Skeletal muscle satellite cell (primary cell): ENCODE results near the gene PLA2G2A. TPM values are rescaled to one million over a fixed set of nuclear protein-coding genes. Genes with fewer than 3 reads are reported as not detected.
"Not testable (repeated sequence)": the region's sequence is repeated elsewhere in the genome, so short reads cannot be mapped to it uniquely, and the experiment has no call there.

ENCODE experiments used
- H3K27me3 ChIP-seq: 2 replicates; pipeline ENCODE4 v1.7.0; 2013; ENCODE audit warnings: low read length; ENCODE audit not compliant: control insufficient read depth, insufficient read depth
- H3K36me3 ChIP-seq: 2 replicates; pipeline ENCODE4 v1.7.0; 2013; ENCODE audit warnings: mild to moderate bottlenecking, control low read depth, low read length; ENCODE audit not compliant: insufficient read depth
- H3K4me1 ChIP-seq: 2 replicates; pipeline ENCODE4 v1.7.0; 2013; ENCODE audit warnings: low read length; ENCODE audit not compliant: control insufficient read depth, insufficient read depth
- H3K4me2 ChIP-seq: 2 replicates; pipeline ENCODE4 v1.7.0; 2013; ENCODE audit warnings: mild to moderate bottlenecking, low read length
- H3K4me3 ChIP-seq: 2 replicates; pipeline ENCODE4 v1.7.0; 2013; ENCODE audit warnings: low read length
- H3K9ac ChIP-seq: 2 replicates; pipeline ENCODE4 v1.7.0; 2013; ENCODE audit warnings: mild to moderate bottlenecking, low read depth, low read length, moderate library complexity
- H3K9me3 ChIP-seq: replicated peaks from 2 replicates; pipeline ENCODE4 v1.7.0; 2013; ENCODE audit warnings: mild to moderate bottlenecking, control low read depth, low read length
- total RNA-seq: library from RNA; depleted of rRNA; stranded (reverse); fragments of >200 nt; gene quantifications from 2 replicates; pipeline ENCODE4 v1.2.3, GENCODE V29; 2012; rRNA removed

PLA2G2A gene, protein sequence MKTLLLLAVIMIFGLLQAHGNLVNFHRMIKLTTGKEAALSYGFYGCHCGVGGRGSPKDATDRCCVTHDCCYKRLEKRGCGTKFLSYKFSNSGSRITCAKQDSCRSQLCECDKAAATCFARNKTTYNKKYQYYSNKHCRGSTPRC
- total RNA-seq, result not detected in 2 replicates

- H3K36me3 ChIP-seq, result no peaks in the 10 kb centered on the region
- H3K4me1 ChIP-seq, result no peaks in the 10 kb centered on the region
- peaks cover 59% of the 10 kb centered on the region for H3K27me3 ChIP-seq
- no peak within 1 kb of the TSS for H3K4me3 ChIP-seq
- no peaks in the 10 kb centered on the region for H3K9me3 ChIP-seq
- H3K4me2 ChIP-seq, result no peak within 1 kb of the TSS
- H3K9ac ChIP-seq, result no peak within 1 kb of the TSS
Measured at GRCh38 chr1:19979494-19979977, at the start of gene PLA2G2A. TSS of gene PLA2G2A (minus strand) at chr1:19979618. CDS start at chr1:19978773, 845 bp downstream.

DNA sequence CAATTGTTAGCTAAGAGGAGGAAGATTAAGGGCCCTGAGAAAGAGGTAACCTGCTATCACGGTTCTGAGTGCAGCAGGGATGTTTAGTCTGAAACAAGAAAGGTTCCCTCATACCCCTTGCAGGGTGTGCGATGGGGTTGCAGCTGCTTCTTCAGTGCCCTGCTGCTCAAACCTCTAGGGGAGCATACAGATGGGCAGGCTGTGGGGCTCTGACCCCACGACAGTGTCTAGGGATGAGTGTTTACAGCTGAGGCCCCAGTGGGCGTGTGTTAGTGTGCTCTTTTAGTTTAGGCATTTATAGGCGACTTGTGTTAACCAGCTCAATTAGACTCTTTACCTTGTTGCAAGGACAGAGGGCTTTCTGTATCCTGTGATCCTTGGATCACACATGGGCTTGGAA lies 49.3 kb upstream of the PLA2G2A start:
- H3K9ac ChIP-seq, result no peak overlapping the region
- no peaks in the 10 kb centered on the region for H3K4me1 ChIP-seq
- H3K9me3 ChIP-seq, result no peaks in the 10 kb centered on the region
- H3K4me3 ChIP-seq, result no peak overlapping the region
- H3K4me2 ChIP-seq, result no peak overlapping the region
- no peaks in the 10 kb centered on the region for H3K36me3 ChIP-seq
- peaks cover 18% of the 10 kb centered on the region for H3K27me3 ChIP-seq

DNA sequence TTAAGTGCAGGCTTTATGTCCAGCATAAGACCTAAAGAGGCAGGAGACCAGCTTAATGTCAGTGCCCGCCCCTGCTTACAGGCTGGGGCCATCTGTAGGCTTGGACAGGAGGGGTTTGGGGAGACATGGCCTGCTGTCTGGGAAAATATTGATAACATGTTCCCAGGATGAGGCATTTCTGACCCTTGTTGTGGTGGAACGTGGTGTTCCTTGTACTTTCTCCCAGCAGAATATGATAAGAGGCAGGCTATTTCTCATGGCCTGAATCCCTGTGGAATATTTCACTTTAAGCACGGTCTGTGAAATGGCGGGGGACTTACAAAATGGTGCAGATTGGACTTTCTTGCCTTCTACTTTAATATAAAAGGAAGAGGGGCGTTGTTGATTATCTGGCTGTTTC lies 48.7 kb upstream of the PLA2G2A start:
- peaks cover 18% of the 10 kb centered on the region for H3K27me3 ChIP-seq
- H3K9me3 ChIP-seq, result no peaks in the 10 kb centered on the region
- H3K4me1 ChIP-seq, result no peaks in the 10 kb centered on the region
- H3K9ac ChIP-seq, result no peak overlapping the region
- H3K36me3 ChIP-seq, result no peaks in the 10 kb centered on the region
- no peak overlapping the region for H3K4me2 ChIP-seq
- H3K4me3 ChIP-seq, result no peak overlapping the region

GRCh38 chr1:20017741-20018140 lies 38.3 kb upstream of the PLA2G2A start:
- no peaks in the 10 kb centered on the region for H3K27me3 ChIP-seq
- H3K4me2 ChIP-seq, result no peak overlapping the region
- no peaks in the 10 kb centered on the region for H3K4me1 ChIP-seq
- no peak overlapping the region for H3K4me3 ChIP-seq
- H3K9me3 ChIP-seq, result no peaks in the 10 kb centered on the region
- H3K36me3 ChIP-seq, result no peaks in the 10 kb centered on the region
- no peak overlapping the region for H3K9ac ChIP-seq

- H3K4me1 ChIP-seq, result no peaks in the 10 kb centered on the region
- H3K9ac ChIP-seq, result no peak overlapping the region
- H3K27me3 ChIP-seq, result no peaks in the 10 kb centered on the region
- no peak overlapping the region for H3K4me3 ChIP-seq
- no peaks in the 10 kb centered on the region for H3K36me3 ChIP-seq
- H3K9me3 ChIP-seq, result no peaks in the 10 kb centered on the region
- H3K4me2 ChIP-seq, result no peak overlapping the region
Measured at GRCh38 chr1:20014153-20014552, 34.7 kb upstream of the PLA2G2A start.

- no peak overlapping the region for H3K4me2 ChIP-seq
- no peaks in the 10 kb centered on the region for H3K36me3 ChIP-seq
- no peaks in the 10 kb centered on the region for H3K27me3 ChIP-seq
- no peaks in the 10 kb centered on the region for H3K4me1 ChIP-seq
- no peak overlapping the region for H3K4me3 ChIP-seq
- H3K9ac ChIP-seq, result no peak overlapping the region
- no peaks in the 10 kb centered on the region for H3K9me3 ChIP-seq
Measured at GRCh38 chr1:20010016-20010415, 30.6 kb upstream of the PLA2G2A start.

DNA sequence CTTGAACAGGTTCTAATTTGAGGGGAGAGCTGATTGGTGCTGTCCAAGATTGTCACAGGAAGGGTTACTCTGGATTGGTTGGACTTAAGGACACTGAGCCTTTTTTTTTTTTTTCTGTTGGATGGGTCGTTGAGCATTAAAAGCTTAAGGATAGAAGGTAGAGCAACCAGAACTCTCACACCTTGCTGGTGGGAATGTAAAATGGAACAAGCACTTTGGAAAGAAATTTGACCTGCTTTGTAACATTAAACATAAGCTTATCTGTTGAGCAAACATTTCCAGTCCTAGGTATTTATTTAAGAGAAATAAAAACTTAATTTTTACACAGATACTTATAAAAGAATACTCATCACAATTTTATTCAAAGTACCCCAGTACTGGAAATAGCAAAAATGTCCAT lies 29.8 kb upstream of the PLA2G2A start:
- H3K36me3 ChIP-seq, result no peaks in the 10 kb centered on the region
- no peak overlapping the region for H3K4me3 ChIP-seq
- no peak overlapping the region for H3K9ac ChIP-seq
- no peak overlapping the region for H3K4me2 ChIP-seq
- H3K9me3 ChIP-seq, result no peaks in the 10 kb centered on the region
- H3K4me1 ChIP-seq, result no peaks in the 10 kb centered on the region
- peaks cover 2% of the 10 kb centered on the region for H3K27me3 ChIP-seq

DNA sequence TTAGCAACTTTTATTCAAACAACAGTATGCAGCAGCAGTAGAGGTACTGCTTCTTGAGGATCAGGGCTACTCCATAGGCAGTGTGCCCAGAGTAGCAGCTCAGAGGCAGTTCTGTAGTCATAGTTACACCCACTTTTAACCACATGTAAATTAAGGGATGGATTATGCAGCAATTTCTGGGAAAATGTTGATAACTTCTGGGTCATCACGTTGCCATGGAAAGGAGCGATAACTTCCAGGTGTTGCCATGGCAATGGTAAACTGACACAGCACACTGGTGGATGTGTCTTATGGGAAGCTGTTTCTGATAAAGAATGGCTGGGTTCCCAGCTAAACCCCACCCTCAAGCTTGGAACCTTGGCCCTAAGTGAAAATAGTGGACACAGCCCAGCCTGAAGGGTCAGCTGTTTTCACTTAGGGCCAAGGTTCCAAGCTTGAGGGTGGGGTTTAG lies 29.0 kb upstream of the PLA2G2A start:
- no peak overlapping the region for H3K4me2 ChIP-seq
- peaks cover 2% of the 10 kb centered on the region for H3K27me3 ChIP-seq
- no peaks in the 10 kb centered on the region for H3K9me3 ChIP-seq
- no peak overlapping the region for H3K9ac ChIP-seq
- H3K4me3 ChIP-seq, result no peak overlapping the region
- no peaks in the 10 kb centered on the region for H3K4me1 ChIP-seq
- H3K36me3 ChIP-seq, result no peaks in the 10 kb centered on the region

DNA sequence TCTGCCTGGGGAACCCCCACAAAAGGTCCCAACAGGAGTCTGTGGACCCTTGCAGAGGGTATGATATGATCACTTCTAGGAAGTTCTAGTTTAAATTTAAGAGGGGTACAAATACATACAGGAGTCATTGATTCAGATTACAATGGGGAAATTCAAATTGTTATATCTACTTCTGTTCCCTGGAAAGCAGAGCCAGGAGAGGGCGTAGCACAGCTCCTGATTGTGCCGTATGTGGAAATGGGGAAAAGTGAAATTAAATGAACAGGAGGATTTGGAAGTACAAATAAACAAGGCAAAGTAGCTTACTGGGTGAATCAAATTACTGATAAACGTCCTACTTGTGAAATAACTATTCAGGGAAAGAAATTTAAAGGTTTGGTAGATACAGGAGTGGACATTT lies 19.4 kb upstream of the PLA2G2A start:
- not testable (repeated sequence) for H3K4me1 ChIP-seq, H3K9me3 ChIP-seq, H3K9ac ChIP-seq, H3K4me3 ChIP-seq, H3K36me3 ChIP-seq, H3K4me2 ChIP-seq
- H3K27me3 ChIP-seq, result peaks cover 19% of the 10 kb centered on the region

DNA sequence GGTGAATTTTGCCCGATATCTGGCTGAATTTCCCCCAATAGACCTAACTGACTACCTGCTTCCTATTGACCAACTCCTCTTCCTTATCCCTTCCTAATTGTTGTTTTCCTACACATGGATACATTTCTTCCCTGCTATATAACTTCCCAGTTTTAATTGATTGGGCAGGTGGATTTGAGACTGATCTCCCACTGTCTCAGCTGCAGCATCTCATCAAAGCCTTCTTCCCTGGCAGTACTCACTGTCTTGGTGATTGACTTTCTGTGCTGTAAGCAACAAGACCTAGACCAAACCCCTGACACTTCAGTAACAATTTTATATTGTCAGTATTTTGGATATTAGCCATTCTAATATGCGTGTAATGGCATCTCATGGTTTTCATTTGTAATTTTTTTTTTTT lies 11.3 kb upstream of the PLA2G2A start:
- H3K4me1 ChIP-seq, result no peaks in the 10 kb centered on the region
- H3K4me3 ChIP-seq, result no peak overlapping the region
- H3K9me3 ChIP-seq, result no peaks in the 10 kb centered on the region
- H3K27me3 ChIP-seq, result peaks cover 46% of the 10 kb centered on the region
- H3K4me2 ChIP-seq, result no peak overlapping the region
- H3K36me3 ChIP-seq, result no peaks in the 10 kb centered on the region
- H3K9ac ChIP-seq, result no peak overlapping the region

DNA sequence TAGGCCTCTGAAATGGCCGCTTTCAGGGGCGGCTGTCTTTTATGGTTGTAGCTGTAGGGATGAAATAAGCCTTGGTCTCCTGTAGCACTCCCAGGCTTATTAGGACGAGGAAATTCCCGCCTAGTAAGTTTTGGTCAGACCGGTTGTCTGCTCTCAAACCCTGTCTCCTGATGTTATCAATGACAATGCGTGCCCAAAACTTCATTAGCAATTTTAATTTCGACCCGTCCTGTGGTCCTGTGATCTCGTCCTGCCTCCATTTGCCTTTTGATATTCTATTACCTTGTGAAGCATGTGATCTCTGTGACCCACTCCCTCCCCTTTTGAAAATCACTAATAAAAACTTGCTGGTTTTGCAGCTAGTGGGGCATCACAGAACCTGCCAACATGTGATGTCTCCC lies 10.8 kb upstream of the PLA2G2A start:
- not testable (repeated sequence) for H3K9ac ChIP-seq, H3K4me1 ChIP-seq, H3K36me3 ChIP-seq, H3K4me2 ChIP-seq, H3K4me3 ChIP-seq, H3K9me3 ChIP-seq
- peaks cover 45% of the 10 kb centered on the region for H3K27me3 ChIP-seq

DNA sequence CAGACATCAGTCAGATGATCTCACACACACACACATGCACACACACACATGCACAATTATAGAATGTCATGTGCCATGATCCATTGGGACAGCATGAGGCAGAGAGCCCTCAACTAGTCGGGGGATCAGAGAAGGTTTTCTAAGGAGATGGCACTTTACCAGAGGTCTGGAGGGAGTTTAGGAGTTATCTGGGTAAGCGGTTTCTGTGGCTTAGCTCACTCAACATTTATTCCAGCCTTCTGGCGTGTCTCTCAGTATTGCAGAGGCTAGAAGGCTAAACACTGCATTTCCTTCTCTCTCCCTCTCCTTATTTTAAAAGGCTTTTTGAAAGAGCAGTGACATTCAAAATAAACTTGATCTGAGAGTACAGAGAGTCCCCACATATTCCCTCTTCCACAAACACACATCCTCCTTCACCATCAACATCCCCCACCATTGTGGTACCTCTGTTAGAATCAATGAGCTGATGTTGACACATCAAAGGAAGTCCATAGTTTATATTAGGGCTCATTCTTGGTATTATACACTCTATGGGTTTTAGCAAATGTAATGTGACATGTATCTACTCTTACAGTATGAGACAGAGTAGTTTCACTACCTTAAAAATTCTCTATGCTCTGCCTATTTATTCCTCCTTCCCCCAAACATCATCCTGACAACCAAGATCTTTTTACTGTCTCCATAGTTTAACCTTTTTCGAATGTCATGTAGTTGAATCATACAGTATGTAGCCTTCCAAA lies 9.0 kb upstream of the PLA2G2A start:
- Histone ChIP-seq H3K9ac (no peak overlapping the region), H3K4me2 (no peak overlapping the region), H3K36me3 (no peaks in the 10 kb centered on the region), H3K4me1 (no peaks in the 10 kb centered on the region), H3K4me3 (no peak overlapping the region), H3K27me3 (peaks cover 39% of the 10 kb centered on the region), H3K9me3 (no peaks in the 10 kb centered on the region)
